HepG2 (cell line): Measurements from ENCODE around the gene ZBTB32. TPM values are rescaled to one million over a fixed set of nuclear protein-coding genes. Genes with fewer than 3 reads are reported as not detected.

ENCODE experiments used
- AKNA ChIP-seq: sonication (generic); formaldehyde crosslinking; IDR thresholded peaks from 2 replicates; pipeline ENCODE4 v1.4.0; 2020; ENCODE audit warnings: missing genetic modification reagents, borderline replicate concordance
- ARID4A ChIP-seq: sonication (generic); formaldehyde crosslinking; IDR thresholded peaks from 2 replicates; pipeline ENCODE4 v1.5.0; 2020; ENCODE audit warnings: mild to moderate bottlenecking, missing genetic modification reagents, borderline replicate concordance
- CCAR2 ChIP-seq: fragments of 200-400 bp; formaldehyde crosslinking; optimal IDR thresholded peaks from 2 replicates; pipeline ENCODE3; 2018; ENCODE audit warnings: low read depth, mild to moderate bottlenecking, low read length, moderate library complexity
- CCDC6 ChIP-seq: sonication (generic); formaldehyde crosslinking; IDR thresholded peaks from 2 replicates; pipeline ENCODE4 v1.8.1; 2022; ENCODE audit warnings: mild to moderate bottlenecking, missing genetic modification reagents, moderate library complexity
- CSRNP2 ChIP-seq: sonication (generic); formaldehyde crosslinking; conservative IDR thresholded peaks from 2 replicates; pipeline ENCODE4 v1.8.0; 2022; ENCODE audit warnings: low read depth, missing genetic modification reagents
- FIP1L1 ChIP-seq: fragments of 200-400 bp; formaldehyde crosslinking; IDR thresholded peaks from 2 replicates; pipeline ENCODE4 v1.6.1; 2018; ENCODE audit warnings: low read depth, mild to moderate bottlenecking, low read length, moderate library complexity, borderline replicate concordance; ENCODE audit not compliant: insufficient read depth
- GABPB1 ChIP-seq: IDR thresholded peaks from 2 replicates; pipeline ENCODE4 v1.6.1; 2016; ENCODE audit warnings: mild to moderate bottlenecking, missing genetic modification reagents, moderate library complexity, missing compliant biosample characterization
- GTF2F1 ChIP-seq: fragments of 150-350 bp; IDR thresholded peaks from 2 replicates; pipeline ENCODE4 v1.6.1; 2014; ENCODE audit warnings: low read length
- MEF2D ChIP-seq: sonication (generic); formaldehyde crosslinking; IDR thresholded peaks from 2 replicates; pipeline ENCODE4 v1.5.1; 2020; ENCODE audit warnings: mild to moderate bottlenecking, missing genetic modification reagents
- ONECUT2 ChIP-seq: sonication (generic); formaldehyde crosslinking; IDR thresholded peaks from 2 replicates; pipeline ENCODE4 v1.4.0; 2020; ENCODE audit warnings: missing genetic modification reagents
- PAWR ChIP-seq: sonication (generic); formaldehyde crosslinking; IDR thresholded peaks from 2 replicates; pipeline ENCODE4 v1.4.0; 2020; ENCODE audit warnings: missing genetic modification reagents, mild to moderate bottlenecking, borderline replicate concordance
- RFXANK ChIP-seq: IDR thresholded peaks from 2 replicates; pipeline ENCODE4 v1.6.1; 2016
- TAF1 ChIP-seq: sonication (generic); formaldehyde crosslinking; IDR thresholded peaks from 2 replicates; pipeline ENCODE4 v1.4.0; 2020; ENCODE audit warnings: missing genetic modification reagents
- ZFP36 ChIP-seq: fragments of 150-350 bp; IDR thresholded peaks from 2 replicates; pipeline ENCODE4 v1.6.1; 2018; ENCODE audit warnings: borderline replicate concordance, low read length, low read depth; ENCODE audit not compliant: partially characterized antibody
- ZNF260 ChIP-seq: sonication (generic); formaldehyde crosslinking; IDR thresholded peaks from 2 replicates; pipeline ENCODE4 v1.4.0; 2020; ENCODE audit warnings: missing genetic modification reagents, low read depth, mild to moderate bottlenecking, borderline replicate concordance
- ZNF605 ChIP-seq: sonication (generic); formaldehyde crosslinking; IDR thresholded peaks from 2 replicates; pipeline ENCODE4 v1.8.0; 2022; ENCODE audit warnings: mild to moderate bottlenecking, missing genetic modification reagents
- ZNF7 ChIP-seq: IDR thresholded peaks from 2 replicates; pipeline ENCODE4 v1.6.1; 2016; ENCODE audit warnings: missing biosample characterization, missing genetic modification reagents
- ZNF792 ChIP-seq: IDR thresholded peaks from 2 replicates; pipeline ENCODE4 v1.6.1; 2016
- polyA plus RNA-seq, 8 experiments: library from polyadenylated mRNA; depleted of rRNA in 3 of 8; stranded (reverse) in 7 of 8; unstranded in 1 of 8; fragments of >200 nt; fragmentation: Illumina TruSeq in 4 of 8; extraction: Trizol in 4 of 8; gene quantifications; 2 replicates each; pipeline versions ENCODE4 v1.2.1 to v1.2.3, GENCODE V29; 2011 to 2016; ENCODE audit warnings: low read depth in 4 of 8, missing spikeins in 1 of 8, mixed read lengths in 1 of 8; ENCODE audit not compliant: insufficient read depth in 1 of 8
- total RNA-seq, 5 experiments: library from RNA; depleted of rRNA; stranded (reverse); fragments of >200 nt; fragmentation: Illumina TruSeq; extraction: Trizol; gene quantifications; 2 replicates each; pipeline ENCODE4 v1.2.3, GENCODE V29; 2016; ENCODE audit warnings: low read depth in 1 of 5

The ZBTB32 gene
- total and polyA plus RNA-seq, 2 of the 13 experiments (the other 11 are each of a cell fraction or from before 2014, with no cell fraction given), result not detected

- no peak for TF ChIP-seq PAWR (CRISPR knock-in tag)
- no peak for TF ChIP-seq GTF2F1
- TF ChIP-seq CCDC6, result no peak
- TF ChIP-seq RFXANK (CRISPR knock-in tag), result no peak
- TF ChIP-seq FIP1L1, result no peak
- TF ChIP-seq ZFP36, result no peak
- TF ChIP-seq TAF1 (CRISPR knock-in tag), result peak; percentile 19; the same call in 1 of the 2 replicates
- peak; percentile 96 for TF ChIP-seq GABPB1 (CRISPR knock-in tag)
- no peak for TF ChIP-seq ZNF260 (CRISPR knock-in tag)
- TF ChIP-seq ARID4A (CRISPR knock-in tag), result 0 out of 2 replicates have a peak, but pooled peaks have one; percentile 41
- no peak for TF ChIP-seq ZNF792 (CRISPR knock-in tag)
- peak; percentile 43; the same call in 1 of the 2 replicates for TF ChIP-seq ZNF605
- TF ChIP-seq CCAR2, result no peak
- TF ChIP-seq AKNA (CRISPR knock-in tag), result no peak
- no peak for TF ChIP-seq CSRNP2
- TF ChIP-seq MEF2D (CRISPR knock-in tag), result no peak
- no peak for TF ChIP-seq ZNF7 (CRISPR knock-in tag)
- no peak for TF ChIP-seq ONECUT2 (CRISPR knock-in tag)
Measured at GRCh38 chr19:35745328-35746086, 41.1 kb downstream of the ZBTB32 start, which contains the start of the genes PSENEN and U2AF1L4 (continued).
